HAP-1 (cell line): ENCODE measurements around the gene RPP38.
A peak's percentile ranks its signal among the peaks of the same experiment; 100 is the strongest.

ENCODE experiments used
- DNase-seq, 2 experiments: peaks; one replicate each; pipeline ENCODE4 v3.0.0-alpha.2; 2016 to 2020; ENCODE audit warnings: low spot score in 2 of 2
- H3K27me3 ChIP-seq: fragments of 250-450 bp; sonication (Bioruptor Pico); 2 replicates; pipeline ENCODE4 v1.5.1; 2020; ENCODE audit warnings: low read depth, mild to moderate bottlenecking, moderate library complexity
- H3K36me3 ChIP-seq: fragments of 250-450 bp; sonication (Bioruptor Pico); replicated peaks from 2 replicates; pipeline ENCODE4 v1.5.1; 2020; ENCODE audit warnings: mild to moderate bottlenecking
- H3K4me1 ChIP-seq: fragments of 250-450 bp; sonication (Bioruptor Pico); 2 replicates; pipeline ENCODE4 v1.5.1; 2020; ENCODE audit warnings: mild to moderate bottlenecking
- H3K4me3 ChIP-seq: fragments of 250-450 bp; sonication (Bioruptor Pico); 2 replicates; pipeline ENCODE4 v1.5.1; 2020; ENCODE audit warnings: mild to moderate bottlenecking, moderate library complexity
- H3K9me3 ChIP-seq: fragments of 250-450 bp; sonication (Bioruptor Pico); 2 replicates; pipeline ENCODE4 v1.5.1; 2020; ENCODE audit warnings: mild to moderate bottlenecking, moderate library complexity
- in situ Hi-C: fragments of 300-500 bp; cut with MboI; formaldehyde crosslinking; loops from 3 replicates; pipeline ENCODE4 v1.14.3; 2020; ENCODE audit warnings: low sequenced_read_pairs, inconsistent platforms, mixed read lengths

The RPP38 gene

DNA sequence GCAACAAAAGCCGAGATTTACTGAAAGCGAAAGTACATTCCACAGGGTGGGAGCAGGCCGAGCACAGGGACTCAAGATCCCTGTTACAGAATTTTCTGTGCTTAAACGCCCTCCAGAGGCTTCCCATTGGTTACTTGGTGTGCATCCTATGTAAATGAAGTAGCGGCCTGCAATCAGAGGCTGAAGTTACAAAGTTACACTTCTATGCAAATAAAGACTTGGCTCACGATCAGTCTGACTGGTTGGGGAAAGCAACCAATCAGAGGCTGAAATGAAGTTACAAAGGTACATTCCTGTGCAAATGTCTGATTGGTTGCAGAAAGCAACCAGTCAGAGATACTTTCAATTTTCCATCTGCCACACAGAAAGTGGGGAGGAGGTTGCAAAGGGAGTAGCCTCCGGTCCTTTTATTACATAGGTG is 12.6 kb upstream of the RPP38 start:
- DNase-seq, result peak; percentile 86 to 94
- H3K9me3 ChIP-seq, result no peaks in the 10 kb centered on the region
- H3K4me1 ChIP-seq, result peaks cover 8% of the 10 kb centered on the region
- H3K27me3 ChIP-seq, result no peaks in the 10 kb centered on the region
- in situ Hi-C loops, result loop anchor here (25.0 kb wide), 1 partner anchor 572 kb away; no protein-coding TSS in a partner anchor
- H3K4me3 ChIP-seq, result peak overlapping the region; percentile 22
- H3K36me3 ChIP-seq, result no peaks in the 10 kb centered on the region

DNA sequence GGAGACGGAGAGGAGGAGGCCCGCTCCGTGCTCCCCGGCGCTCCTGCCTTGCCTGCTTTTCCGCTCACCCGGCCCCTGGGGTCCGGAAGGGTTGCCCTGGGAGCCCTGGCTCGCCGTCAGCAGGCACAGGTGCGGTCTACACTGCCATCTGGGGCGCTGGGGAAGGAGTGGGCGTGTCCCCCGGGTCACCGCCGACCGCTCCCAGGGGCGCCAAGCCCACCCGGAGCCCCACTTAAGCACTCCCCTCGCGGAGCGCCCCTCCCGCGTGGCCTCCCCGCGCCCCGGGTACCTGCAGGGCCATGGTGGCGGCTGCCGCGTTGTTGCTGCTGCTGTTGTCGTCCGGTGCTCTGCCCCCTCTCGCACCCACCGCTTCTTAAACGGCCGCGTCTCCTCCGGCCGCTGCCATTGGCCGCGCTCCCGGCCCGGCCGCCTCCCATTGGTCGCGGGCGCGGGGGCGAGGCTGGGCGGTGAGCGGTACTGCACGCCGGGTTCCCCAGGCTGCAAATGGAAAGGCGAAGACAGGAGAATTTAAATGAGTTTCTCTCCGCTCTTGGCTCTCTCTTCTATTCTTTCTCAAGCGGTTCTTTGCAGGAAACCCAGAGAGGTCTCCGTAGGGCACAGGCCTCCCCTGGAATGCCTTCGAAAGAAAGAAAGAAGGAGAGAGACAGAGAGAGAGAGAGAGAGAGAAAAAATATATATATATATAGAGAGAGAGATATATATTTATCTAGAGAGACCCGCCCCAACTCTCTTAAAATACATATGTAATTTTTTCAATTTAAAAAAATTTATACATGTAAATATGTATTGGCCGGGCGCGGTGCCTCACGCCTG is 8.5 kb upstream of the RPP38 start, which contains the start of gene ACBD7:
Gene ACBD7 (minus strand): TSS at position 349 of the 834 bp plus-strand sequence. CDS start 48 bp downstream, at position 301.
- H3K9me3 ChIP-seq, result no peaks in the 10 kb centered on the region
- DNase-seq, result peak; percentile 89 to 90
- peaks cover 8% of the 10 kb centered on the region for H3K4me1 ChIP-seq
- in situ Hi-C loops, result loop anchor here (25.0 kb wide), 1 partner anchor 576 kb away; no protein-coding TSS in a partner anchor
- peak within 1 kb of the TSS; percentile 63 for H3K4me3 ChIP-seq
- H3K27me3 ChIP-seq, result no peaks in the 10 kb centered on the region
- no peaks in the 10 kb centered on the region for H3K36me3 ChIP-seq

DNA sequence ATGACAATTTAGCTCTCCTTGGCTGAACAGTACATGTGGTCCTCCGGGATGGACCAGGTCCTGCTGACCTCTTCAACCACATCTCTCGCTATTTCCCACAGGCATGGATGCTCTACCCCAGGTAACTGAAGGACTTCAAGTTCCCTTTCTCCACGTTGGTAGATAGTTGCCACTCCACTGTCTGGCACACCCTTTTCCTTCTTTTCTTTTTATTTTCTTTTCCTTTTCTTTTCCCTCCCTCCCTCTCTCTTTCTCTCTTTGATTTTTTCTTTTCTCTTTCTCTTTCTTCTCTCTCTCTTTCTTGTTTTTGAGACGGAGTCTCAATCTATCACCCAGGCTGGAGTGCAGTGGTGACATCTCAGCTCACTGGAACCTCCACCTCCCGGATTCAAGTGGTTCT is 5.7 kb upstream of the RPP38 start:
- no peak for DNase-seq
- Histone ChIP-seq H3K4me3 (no peak overlapping the region), H3K9me3 (no peaks in the 10 kb centered on the region), H3K27me3 (no peaks in the 10 kb centered on the region), H3K36me3 (no peaks in the 10 kb centered on the region), H3K4me1 (peaks cover 3% of the 10 kb centered on the region; the same call in 1 of the 2 replicates)
- in situ Hi-C loops, result loop anchor here (25.0 kb wide), 1 partner anchor 579 kb away; no protein-coding TSS in a partner anchor

DNA sequence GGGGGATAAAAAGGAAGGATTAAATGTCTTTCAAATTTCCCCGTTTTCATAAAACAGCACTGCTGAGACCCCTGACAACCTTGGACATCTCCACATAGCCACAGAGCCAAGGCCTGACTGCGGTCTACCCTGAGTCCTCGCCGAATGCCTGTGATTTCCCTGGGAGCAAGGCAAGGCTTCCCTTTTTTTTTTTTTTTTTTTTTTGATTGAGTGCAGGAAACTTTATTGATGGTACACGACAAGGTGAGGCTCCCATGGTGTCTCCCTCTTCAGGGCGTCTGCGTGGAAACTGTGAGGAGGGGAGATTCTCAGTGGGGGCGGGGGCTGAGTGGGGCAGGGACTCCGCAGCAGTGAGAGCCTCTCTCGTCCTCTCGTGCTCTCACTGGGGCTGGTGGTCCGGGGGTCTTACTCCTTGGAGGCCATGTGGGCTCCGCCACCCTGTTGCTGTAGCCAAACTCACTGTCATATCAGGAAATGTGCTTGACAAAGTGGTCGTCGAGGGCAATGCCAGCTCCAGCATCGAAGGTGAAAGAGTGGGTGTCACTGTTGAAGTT is 4.2 kb upstream of the RPP38 start:
- Histone ChIP-seq H3K9me3 (no peaks in the 10 kb centered on the region), H3K36me3 (peaks cover 6% of the 10 kb centered on the region), H3K27me3 (no peaks in the 10 kb centered on the region), H3K4me1 (peaks cover 2% of the 10 kb centered on the region; the same call in 1 of the 2 replicates), H3K4me3 (no peak overlapping the region)
- in situ Hi-C loops, result loop anchor here (25.0 kb wide), 1 partner anchor 581 kb away; no protein-coding TSS in a partner anchor
- DNase-seq, result no peak

DNA sequence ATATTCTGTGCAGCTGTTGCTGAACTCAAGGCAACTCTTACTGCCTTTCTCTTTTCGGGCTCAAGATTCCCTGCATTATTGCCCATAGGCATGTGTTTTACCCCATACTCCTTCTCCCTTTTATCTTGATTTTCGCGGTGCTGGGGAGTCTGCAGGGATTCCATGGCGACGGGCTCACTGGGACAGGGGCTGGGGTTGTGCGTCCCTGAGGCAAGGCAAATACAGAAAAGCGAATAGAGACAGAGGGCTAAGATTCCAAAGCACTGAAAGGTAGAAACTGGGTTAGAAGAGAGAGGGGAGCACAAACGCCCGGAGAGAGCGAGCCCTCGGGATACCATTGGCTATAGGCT is 519 bp upstream of the RPP38 start:
- H3K4me1 ChIP-seq, result peaks cover 11% of the 10 kb centered on the region
- H3K27me3 ChIP-seq, result no peaks in the 10 kb centered on the region
- peak overlapping the region; percentile 93 for H3K4me3 ChIP-seq
- DNase-seq, result no peak
- no peaks in the 10 kb centered on the region for H3K9me3 ChIP-seq
- in situ Hi-C loops, result loop anchor here (25.0 kb wide), 1 partner anchor 584 kb away; no protein-coding TSS in a partner anchor
- H3K36me3 ChIP-seq, result peaks cover 15% of the 10 kb centered on the region

DNA sequence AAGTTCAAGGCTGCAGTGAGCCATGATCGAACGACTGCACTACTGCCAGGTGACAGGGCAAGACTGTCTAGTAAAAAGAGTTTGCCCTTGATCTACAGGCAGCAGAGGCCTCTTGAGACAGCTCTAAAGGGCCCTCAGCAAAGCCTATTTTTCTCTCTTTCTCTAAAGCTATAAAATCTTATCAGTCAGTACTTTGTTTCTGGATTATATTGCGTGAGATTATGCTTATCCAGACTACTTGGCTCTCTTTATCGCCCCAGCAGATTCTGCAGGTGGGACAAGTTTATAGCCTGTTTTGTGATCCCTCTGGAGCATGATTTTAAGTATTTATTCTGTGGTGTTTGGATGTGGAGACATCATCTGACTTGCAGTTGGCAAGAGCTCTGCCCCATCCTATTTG is 2.7 kb downstream of the RPP38 start:
- Histone ChIP-seq H3K36me3 (peaks cover 38% of the 10 kb centered on the region), H3K27me3 (no peaks in the 10 kb centered on the region), H3K4me1 (peaks cover 11% of the 10 kb centered on the region), H3K4me3 (no peak overlapping the region), H3K9me3 (no peaks in the 10 kb centered on the region)
- no peak for DNase-seq
- in situ Hi-C loops, result loop anchor here (10.0 to 25.0 kb wide), 2 partner anchors 145 to 588 kb away; partner anchors contain the start of genes DCLRE1C and MEIG1

DNA sequence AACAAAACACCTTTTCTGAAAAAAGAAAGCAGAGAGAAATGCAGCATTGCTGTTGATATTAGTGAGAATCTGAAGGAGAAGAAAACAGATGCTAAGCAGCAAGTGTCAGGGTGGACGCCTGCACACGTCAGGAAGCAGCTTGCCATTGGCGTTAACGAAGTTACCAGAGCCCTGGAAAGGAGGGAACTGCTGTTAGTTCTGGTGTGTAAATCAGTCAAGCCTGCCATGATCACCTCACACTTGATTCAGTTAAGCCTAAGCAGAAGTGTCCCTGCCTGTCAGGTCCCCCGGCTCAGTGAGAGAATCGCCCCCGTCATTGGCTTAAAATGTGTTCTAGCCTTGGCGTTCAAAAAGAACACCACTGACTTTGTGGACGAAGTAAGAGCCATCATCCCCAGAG is 6.4 kb downstream of the RPP38 start:
- Histone ChIP-seq H3K27me3 (no peaks in the 10 kb centered on the region), H3K4me1 (peaks cover 10% of the 10 kb centered on the region), H3K9me3 (no peaks in the 10 kb centered on the region), H3K36me3 (peaks cover 57% of the 10 kb centered on the region), H3K4me3 (no peak overlapping the region)
- in situ Hi-C loops, result loop anchor here (10.0 kb wide), 1 partner anchor 149 kb away; the partner anchor contains the start of genes DCLRE1C and MEIG1
- no peak for DNase-seq

DNA sequence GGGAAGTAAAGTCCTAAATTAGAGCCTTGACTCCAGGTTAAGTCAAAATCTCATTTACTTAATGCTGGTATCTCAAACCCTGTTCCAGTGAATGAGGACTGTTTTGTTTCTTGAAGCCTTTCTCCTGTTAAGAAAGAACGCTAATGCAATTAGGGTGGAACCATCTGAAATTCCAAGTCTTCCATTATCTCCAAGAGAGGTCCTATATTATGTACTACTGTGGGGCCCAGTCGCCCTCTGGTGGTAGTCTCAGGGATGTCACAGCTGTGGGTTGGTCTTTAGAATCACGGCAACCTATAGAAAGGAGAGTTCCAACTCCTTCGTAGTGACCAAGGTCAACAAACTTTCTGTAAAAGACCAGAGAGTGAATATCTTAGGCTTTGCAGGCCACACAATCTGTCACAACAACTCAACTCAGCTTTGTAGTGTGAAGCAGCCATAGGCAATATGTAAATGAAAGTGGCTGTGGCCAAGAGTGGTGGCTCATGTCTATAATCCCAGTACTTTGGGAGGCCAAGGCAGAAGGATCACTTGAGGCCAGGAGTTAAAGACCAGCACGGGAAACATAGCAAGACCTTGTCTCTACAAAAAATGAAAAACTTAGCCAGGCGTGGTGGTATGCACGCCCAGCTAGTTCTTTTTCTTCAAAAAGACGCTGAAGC is 9.3 kb downstream of the RPP38 start:
- no peaks in the 10 kb centered on the region for H3K9me3 ChIP-seq
- peak; percentile 67 to 85 for DNase-seq
- H3K4me3 ChIP-seq, result no peak overlapping the region
- in situ Hi-C loops, result loop anchor here (10.0 kb wide), 1 partner anchor 152 kb away; the partner anchor contains the start of genes DCLRE1C and MEIG1
- peaks cover 64% of the 10 kb centered on the region for H3K36me3 ChIP-seq
- no peaks in the 10 kb centered on the region for H3K27me3 ChIP-seq
- H3K4me1 ChIP-seq, result 0 out of 2 replicates have a peak, but pooled peaks cover 2% of the 10 kb centered on the region

DNA sequence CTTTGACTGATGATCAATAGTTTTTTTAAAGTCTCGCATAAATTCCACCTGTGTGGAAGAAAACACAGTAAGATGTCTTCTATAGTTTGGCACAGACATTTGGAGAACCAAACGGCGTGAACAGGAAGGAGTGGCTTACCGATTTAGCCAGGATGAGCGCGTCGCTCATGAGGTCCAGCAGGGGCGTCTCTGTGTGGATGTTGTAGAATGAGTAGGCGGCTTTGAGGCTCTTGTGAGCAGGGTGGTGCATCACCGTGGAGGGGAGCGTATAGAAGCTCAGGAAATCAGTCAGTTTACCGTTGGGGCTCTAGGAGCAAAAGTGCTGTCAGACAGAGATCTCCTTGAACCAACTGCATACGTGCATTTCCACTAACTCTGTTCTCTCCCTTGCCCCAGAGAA is 15.5 kb downstream of the RPP38 start:
- Histone ChIP-seq H3K27me3 (no peaks in the 10 kb centered on the region), H3K4me1 (no peaks in the 10 kb centered on the region), H3K36me3 (peaks cover 22% of the 10 kb centered on the region), H3K9me3 (no peaks in the 10 kb centered on the region), H3K4me3 (no peak overlapping the region)
- in situ Hi-C loops, result no loop called here
- DNase-seq, result no peak

DNA sequence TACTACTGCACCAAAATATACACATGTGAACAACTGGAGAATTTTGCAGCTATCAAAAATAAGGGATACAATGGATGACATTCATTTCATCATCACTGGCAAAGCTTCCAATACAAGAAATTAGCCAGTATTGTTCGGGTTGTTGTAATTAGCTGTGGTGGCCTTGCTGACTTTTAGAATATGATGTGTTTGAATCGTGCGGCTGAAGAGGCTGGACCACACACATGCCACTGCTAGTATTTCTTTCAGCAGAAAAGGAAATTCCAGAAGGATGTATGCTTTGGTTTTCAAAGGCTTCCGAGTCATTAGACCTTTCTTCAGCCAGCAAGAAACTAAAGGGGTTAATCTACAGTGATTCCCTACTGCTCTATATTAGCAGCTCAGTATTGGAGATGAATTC is 16.6 kb downstream of the RPP38 start:
- H3K27me3 ChIP-seq, result no peaks in the 10 kb centered on the region
- no peak for DNase-seq
- H3K9me3 ChIP-seq, result no peaks in the 10 kb centered on the region
- no peak overlapping the region for H3K4me3 ChIP-seq
- H3K4me1 ChIP-seq, result no peaks in the 10 kb centered on the region
- in situ Hi-C loops, result no loop called here
- H3K36me3 ChIP-seq, result peaks cover 15% of the 10 kb centered on the region

DNA sequence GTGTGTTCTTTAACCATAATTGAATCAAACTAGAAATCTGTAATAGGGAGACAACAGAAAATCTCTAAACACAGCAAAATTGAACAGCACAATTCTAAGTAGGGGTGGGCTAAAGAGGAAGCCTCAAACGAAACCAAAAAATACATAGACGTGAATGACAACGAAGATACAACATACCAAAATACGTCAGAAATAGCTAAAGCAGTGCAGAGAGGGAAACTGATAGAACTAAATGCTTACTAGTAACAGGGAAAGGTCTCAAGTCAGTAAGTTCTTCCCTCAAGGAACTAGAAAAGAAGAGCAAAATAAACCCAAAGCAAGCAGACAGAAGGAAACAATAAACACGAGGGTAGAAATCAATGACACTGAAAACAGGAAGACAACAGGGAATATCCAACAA is 19.1 kb downstream of the RPP38 start:
- H3K4me1 ChIP-seq, result no peaks in the 10 kb centered on the region
- no peaks in the 10 kb centered on the region for H3K27me3 ChIP-seq
- H3K36me3 ChIP-seq, result peaks cover 9% of the 10 kb centered on the region
- in situ Hi-C loops, result no loop called here
- no peak overlapping the region for H3K4me3 ChIP-seq
- no peaks in the 10 kb centered on the region for H3K9me3 ChIP-seq
- DNase-seq, result no peak

DNA sequence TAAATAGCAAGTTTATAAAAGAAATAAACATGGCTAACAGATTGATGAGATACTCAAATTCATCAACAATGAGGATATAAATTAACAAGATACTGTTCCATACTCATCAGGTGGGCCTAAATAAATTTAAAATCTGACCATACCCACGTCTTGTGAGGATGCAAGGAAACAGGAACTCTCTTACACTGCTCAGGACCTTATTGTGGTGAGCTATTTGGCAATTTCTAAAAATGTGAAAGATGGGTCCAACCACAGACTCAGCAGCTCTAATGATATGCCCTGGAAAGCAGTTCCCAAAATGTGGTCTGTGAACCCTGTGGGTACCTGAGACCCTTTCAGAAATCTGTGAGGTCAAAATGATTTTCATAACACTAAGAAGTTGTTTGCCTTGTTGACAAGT is 21.5 kb downstream of the RPP38 start:
- H3K27me3 ChIP-seq, result no peaks in the 10 kb centered on the region
- no peaks in the 10 kb centered on the region for H3K4me1 ChIP-seq
- H3K36me3 ChIP-seq, result peaks cover 9% of the 10 kb centered on the region
- H3K9me3 ChIP-seq, result no peaks in the 10 kb centered on the region
- DNase-seq, result no peak
- no peak overlapping the region for H3K4me3 ChIP-seq
- in situ Hi-C loops, result no loop called here

DNA sequence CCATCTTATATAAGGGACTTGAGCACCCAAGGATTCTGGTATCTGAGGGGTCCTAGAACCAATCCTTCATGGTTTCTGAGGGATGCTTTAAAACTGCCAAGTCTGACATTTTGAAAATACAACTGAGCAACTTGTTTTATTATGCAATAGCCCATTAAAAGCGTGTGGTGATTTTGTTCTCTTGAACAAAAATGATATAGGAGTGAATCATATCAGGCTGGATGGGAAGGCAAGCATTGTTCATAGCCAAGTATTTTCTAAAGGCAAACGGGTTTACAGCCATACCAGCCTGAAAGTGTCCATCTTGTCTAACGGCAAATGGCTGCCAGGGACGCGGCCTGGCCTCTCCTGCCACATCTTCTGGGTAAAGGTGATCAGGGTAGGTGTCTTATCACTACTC is 23.4 kb downstream of the RPP38 start:
- Histone ChIP-seq H3K9me3 (no peaks in the 10 kb centered on the region), H3K4me1 (no peaks in the 10 kb centered on the region), H3K36me3 (peaks cover 22% of the 10 kb centered on the region), H3K27me3 (no peaks in the 10 kb centered on the region), H3K4me3 (no peak overlapping the region)
- in situ Hi-C loops, result no loop called here
- no peak for DNase-seq
